Nephron progenitor cell (in vitro differentiated cells): ENCODE measurements around the gene CDH1.
A peak's percentile ranks its signal among the peaks of the same experiment; 100 is the strongest.

Source experiments
- DNase-seq: peaks from one replicate; pipeline ENCODE4 v3.0.0; 2021
- H3K27ac Mint-ChIP-seq: 2 replicates; pipeline ENCODE4 v1.8.0; 2021; ENCODE audit warnings: mild to moderate bottlenecking, moderate library complexity, mixed read lengths
- H3K27me3 Mint-ChIP-seq: 2 replicates; pipeline ENCODE4 v1.8.0; 2021; ENCODE audit warnings: mild to moderate bottlenecking, low read depth, mixed read lengths; ENCODE audit not compliant: poor library complexity
- H3K36me3 Mint-ChIP-seq: 2 replicates; pipeline ENCODE4 v1.8.0; 2021; ENCODE audit warnings: low read depth, mixed read lengths
- H3K4me1 Mint-ChIP-seq: 2 replicates; pipeline ENCODE4 v1.8.0; 2021; ENCODE audit warnings: mixed read lengths
- H3K4me3 Mint-ChIP-seq: 2 replicates; pipeline ENCODE4 v1.8.0; 2021; ENCODE audit warnings: mild to moderate bottlenecking, moderate library complexity, mixed read lengths
- H3K9me3 Mint-ChIP-seq: 2 replicates; pipeline ENCODE4 v1.8.0; 2021; ENCODE audit warnings: mild to moderate bottlenecking, moderate library complexity, mixed read lengths
- CTCF ChIP-seq: fragments of 200-600 bp; sonication (generic); IDR thresholded peaks from 2 replicates; pipeline ENCODE4 v1.5.0; 2021; ENCODE audit warnings: antibody characterized with exemption

The CDH1 gene

GRCh38 chr16:68749432-68749831, 12.3 kb downstream of the CDH1 start:
- Mint-ChIP-seq H3K27ac (no peak overlapping the region), H3K4me3 (no peak overlapping the region), H3K27me3 (peaks cover 9% of the 10 kb centered on the region)

GRCh38 chr16:68750193-68750695, 13.2 kb downstream of the CDH1 start:
- H3K4me1 Mint-ChIP-seq: peaks cover 17% of the 10 kb centered on the region
- no peak overlapping the region for H3K4me3 Mint-ChIP-seq

More at GRCh38 chr16:68749432-68749831, 12.3 kb downstream of the CDH1 start:
- no peak for DNase-seq
- peaks cover 18% of the 10 kb centered on the region for H3K4me1 Mint-ChIP-seq
- H3K36me3 Mint-ChIP-seq: no peaks in the 10 kb centered on the region
- H3K9me3 Mint-ChIP-seq: no peaks in the 10 kb centered on the region
- TF ChIP-seq CTCF: no peak

GRCh38 chr16:68751160-68751559, 14.1 kb downstream of the CDH1 start:
- Mint-ChIP-seq H3K9me3 (no peaks in the 10 kb centered on the region), H3K27me3 (peaks cover 7% of the 10 kb centered on the region), H3K27ac (no peak overlapping the region), H3K36me3 (no peaks in the 10 kb centered on the region), H3K4me3 (no peak overlapping the region), H3K4me1 (peaks cover 17% of the 10 kb centered on the region)
- no peak for DNase-seq
- no peak for TF ChIP-seq CTCF

More at GRCh38 chr16:68750193-68750695, 13.2 kb downstream of the CDH1 start:
- no peaks in the 10 kb centered on the region for H3K9me3 Mint-ChIP-seq
- no peak for DNase-seq
- H3K27me3 Mint-ChIP-seq: peaks cover 7% of the 10 kb centered on the region
- peak overlapping the region; percentile 22 for H3K27ac Mint-ChIP-seq
- H3K36me3 Mint-ChIP-seq: no peaks in the 10 kb centered on the region
- no peak for TF ChIP-seq CTCF

DNA sequence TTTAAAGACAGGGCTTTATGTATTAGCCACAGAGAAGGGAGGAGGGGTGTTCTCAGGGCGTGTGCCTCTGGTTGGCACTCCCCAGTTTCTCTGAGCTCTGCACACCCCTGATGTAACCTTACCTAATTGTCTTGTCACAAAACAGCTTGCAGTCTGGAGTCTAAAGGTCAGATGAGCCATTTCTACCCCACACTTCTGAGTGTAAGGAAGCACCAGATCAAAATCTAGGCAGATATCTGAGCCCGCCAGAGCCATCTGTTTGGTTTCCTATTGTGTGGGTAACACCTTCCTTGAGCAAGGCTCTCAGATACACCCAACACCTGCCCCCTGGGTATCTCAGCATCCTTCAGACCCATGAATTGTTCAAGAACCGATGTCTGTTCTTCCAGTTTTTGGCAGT, 15.5 kb downstream of the CDH1 start:
- peaks cover 11% of the 10 kb centered on the region for H3K27me3 Mint-ChIP-seq
- H3K36me3 Mint-ChIP-seq: no peaks in the 10 kb centered on the region
- H3K27ac Mint-ChIP-seq: peak overlapping the region; percentile 81

DNA sequence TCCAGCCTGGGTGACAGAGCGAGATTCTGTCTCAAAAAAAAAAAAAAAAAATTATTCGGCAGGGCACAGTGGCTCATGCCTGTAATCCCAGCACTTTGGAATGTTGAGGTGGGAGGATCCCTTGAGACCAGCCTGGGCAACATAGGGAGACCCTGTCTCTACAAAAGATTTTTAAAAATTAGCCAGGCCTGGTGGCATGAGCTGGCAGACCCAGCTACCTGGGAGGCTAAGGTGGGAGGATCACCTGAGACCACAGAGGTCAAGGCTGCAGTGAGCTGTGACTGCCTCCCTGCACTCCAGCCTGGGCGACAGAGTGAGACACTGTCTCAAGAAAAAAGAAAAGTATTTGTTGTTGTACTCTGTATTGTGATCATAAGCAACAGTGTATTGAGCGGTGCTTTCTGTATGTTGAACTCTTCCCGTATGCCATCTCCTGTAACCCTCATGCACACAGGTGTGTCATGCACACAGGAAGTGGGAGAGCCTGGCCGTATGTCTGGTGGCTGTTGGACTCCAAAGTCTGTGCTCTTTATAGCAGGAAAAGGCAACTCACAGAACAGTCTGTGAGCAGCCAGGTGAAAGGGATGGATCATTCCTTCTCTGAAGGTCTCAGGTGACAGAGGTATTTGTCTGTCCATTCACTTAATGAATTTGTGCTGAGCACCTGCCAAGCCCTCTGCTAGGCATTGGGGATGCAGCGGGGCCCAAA, 17.1 kb downstream of the CDH1 start:
- H3K9me3 Mint-ChIP-seq: no peaks in the 10 kb centered on the region
- DNase-seq: no peak
- peaks cover 17% of the 10 kb centered on the region for H3K4me1 Mint-ChIP-seq
- no peak for TF ChIP-seq CTCF
- no peak overlapping the region for H3K4me3 Mint-ChIP-seq
- no peaks in the 10 kb centered on the region for H3K36me3 Mint-ChIP-seq
- peaks cover 10% of the 10 kb centered on the region for H3K27me3 Mint-ChIP-seq
- no peak overlapping the region for H3K27ac Mint-ChIP-seq

More for the DNA sequence above, 15.5 kb downstream of the CDH1 start:
- Mint-ChIP-seq H3K4me1 (peaks cover 17% of the 10 kb centered on the region), H3K4me3 (no peak overlapping the region), H3K9me3 (no peaks in the 10 kb centered on the region)
- no peak for TF ChIP-seq CTCF
- DNase-seq: no peak
